ELR (cell line): Measurements from ENCODE around the gene SAMD14.
A peak's percentile ranks its signal among the peaks of the same experiment; 100 is the strongest.

Source experiments
- DNase-seq: peaks from one replicate; pipeline ENCODE4 v3.0.0-alpha.2; 2015; ENCODE audit warnings: low read depth

The SAMD14 gene

DNA sequence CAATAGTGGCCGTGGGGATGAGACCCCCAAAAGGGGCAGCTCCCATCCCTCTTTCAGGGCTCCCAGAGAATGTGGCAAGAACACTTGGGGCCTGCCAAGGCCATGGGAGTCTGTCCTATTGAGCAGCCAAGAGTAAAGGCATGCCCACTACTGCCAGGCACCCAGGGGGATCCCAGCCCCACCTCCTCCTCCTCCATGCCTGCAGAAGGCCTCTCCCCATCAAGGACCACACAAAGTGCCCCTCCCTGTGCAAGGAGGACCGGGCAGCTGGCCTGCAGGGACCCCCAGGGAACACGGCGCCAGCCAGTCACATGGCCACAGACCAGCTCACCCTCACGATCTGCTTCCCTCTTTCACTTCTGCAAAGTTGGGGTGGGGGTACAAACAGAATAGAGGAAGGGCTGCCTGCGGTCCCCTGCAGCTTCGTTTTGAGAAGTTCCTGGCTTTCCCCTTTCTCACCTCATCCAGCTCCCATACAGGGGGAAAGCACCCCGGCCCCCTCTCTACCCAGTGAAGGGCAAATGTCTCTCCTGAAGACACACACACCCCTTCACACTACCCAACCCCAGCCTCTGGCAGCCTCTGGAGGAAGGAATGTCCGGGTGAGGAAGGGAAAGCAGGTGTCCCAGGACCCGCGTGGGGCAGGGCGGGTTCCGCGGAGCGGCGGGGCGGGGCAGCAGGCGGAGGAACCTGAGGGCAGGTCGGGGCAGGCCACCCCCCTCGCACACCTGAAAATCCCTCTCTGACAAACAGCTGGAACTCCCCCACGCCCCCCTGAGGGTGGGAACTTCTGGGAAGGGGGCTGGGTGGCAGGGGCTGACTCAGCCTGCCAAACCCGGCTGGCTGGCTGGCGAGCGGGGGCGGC is 18.5 kb upstream of the SAMD14 start:
- DNase-seq = peak; percentile 68

DNA sequence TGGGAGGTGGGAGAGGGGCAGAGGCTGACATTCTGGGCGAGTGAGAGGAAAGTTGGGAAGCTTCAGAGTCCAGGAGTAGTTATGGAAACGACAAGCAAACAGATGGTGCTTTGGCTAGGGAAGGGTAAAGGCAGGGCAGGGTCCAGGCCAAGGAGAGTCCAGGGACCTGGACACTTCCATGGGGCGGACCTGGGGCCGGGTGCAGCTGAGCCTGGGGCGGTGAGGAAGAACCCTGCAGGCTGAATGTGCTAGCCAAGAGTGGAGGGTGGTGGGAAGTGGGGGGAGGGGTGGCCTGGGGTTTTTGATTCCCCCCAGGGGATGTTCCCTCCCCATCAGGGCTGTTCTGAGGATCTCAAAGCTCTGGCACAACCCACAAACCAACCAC is 17.9 kb upstream of the SAMD14 start:
- peak; percentile 46 for DNase-seq

- peak; percentile 9 for DNase-seq
Observed at GRCh38 chr17:50146927-50147665, 17.1 kb upstream of the SAMD14 start.

- DNase-seq = peak; percentile 42
Observed at GRCh38 chr17:50146230-50146926, 16.4 kb upstream of the SAMD14 start.

- no peak for DNase-seq
Observed at GRCh38 chr17:50145532-50146229, 15.7 kb upstream of the SAMD14 start.

- peak; percentile 66 for DNase-seq
Observed at GRCh38 chr17:50144845-50145531, 15.0 kb upstream of the SAMD14 start.

GRCh38 chr17:50144355-50144754 is 14.4 kb upstream of the SAMD14 start:
- no peak for DNase-seq

DNA sequence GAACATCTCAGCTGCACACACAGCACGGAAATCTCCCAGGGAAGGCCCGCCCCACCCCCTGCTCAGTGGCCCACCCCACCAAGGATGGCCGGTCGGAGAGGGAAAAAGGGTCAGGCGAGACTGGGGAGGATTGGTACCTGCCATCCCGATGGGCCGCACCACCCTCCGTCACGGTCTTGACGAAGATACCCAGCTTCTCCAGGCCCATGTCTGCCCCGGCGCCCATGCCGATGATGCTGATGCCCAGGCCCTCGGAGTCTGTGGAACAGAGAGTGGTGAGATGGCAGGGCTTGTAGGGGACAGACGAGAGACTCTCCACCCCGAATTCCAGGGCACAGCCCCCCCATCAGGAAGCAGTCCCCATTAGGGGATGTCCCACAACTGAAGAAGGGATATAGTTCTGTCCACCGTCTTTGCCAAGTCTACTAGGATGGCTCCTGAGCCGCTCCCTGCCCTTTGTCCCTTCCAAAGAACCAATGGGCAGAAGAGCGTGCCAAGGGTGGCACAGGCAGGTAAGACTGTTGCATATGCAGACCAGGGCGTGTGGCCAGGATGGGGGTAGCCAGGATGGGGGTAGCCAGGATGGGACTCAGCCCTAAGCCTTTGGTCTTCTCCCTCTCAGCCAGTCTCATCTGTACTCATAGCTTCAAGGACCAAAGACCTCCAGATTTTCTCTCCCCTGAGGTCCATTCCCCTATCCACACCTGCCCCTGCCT is 13.7 kb upstream of the SAMD14 start:
- no peak for DNase-seq

- DNase-seq = no peak
Observed at GRCh38 chr17:50141745-50142110, 11.8 kb upstream of the SAMD14 start.

GRCh38 chr17:50141026-50141744 is 11.2 kb upstream of the SAMD14 start:
- DNase-seq = no peak

DNA sequence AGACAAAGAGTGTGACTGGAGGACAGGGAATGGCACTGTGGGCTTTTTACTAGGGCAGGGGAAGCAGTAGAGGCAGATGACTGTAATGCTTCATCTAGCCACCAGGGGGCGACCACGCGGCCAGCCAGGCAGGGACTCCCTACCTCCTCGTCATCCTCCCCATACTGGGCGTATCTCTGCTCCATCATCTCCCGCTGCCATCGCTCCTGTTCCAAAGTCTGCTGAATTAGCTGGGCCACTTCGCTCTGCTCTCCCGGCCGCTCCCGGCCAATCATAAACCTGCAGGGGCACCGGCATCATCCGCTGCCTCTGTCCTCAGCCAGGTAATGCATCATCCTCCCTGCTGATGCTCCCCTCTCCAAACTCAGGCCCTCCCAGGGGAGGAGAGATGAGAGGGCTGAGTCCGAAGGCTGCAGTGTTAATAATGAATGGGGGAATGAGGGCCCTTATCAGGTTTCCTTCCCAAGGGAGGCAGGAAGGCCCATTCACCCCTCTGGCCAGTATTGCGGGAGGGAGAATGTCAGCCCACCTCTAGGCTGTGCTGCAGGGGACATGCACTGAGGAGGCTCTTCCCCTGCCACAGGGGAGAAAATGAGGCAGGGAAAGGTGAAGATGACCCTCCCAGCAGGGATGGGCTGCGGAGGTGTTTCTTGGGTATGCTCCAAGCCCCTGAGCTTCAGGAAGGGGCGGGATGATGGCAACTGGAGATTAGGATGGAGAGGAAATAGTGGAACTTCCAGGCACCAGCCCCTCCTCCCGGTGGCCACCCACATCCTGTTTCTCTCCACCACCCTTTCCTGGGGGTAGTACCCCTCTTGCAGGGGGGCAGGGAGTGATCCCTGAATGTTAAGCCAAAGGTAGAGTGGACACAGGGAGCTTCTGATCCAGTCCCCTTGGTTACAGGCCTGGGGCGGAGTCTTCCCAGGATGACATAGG is 10.3 kb upstream of the SAMD14 start:
- DNase-seq = peak; percentile 87

DNA sequence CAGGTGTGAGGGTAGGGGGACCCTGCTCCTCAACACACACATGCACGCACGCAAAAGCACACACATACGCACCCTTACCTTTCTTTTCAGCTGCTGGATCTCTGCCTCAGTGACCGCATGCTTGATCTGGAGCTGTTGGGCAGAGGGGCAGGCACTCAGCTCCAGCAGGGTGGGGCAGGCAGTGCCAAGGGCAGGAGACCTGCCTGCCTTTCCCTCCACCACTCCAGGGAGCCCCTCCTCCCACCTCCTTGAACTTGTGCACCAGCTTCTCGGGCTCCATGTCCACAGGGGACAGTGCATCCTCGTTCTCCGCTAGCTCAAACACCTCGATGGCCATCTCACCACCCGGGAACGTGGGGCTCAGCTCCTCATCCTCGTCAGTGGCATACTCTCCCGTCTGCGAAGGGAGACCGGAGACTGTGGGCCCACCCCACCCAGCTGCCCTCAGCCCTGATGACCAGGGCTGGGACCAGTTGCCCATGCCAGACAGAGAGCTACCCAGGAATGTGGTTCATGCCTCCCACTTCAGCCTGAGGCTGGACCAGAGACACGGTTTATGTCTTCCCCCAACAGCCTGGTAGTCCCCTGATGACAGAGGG is 9.3 kb upstream of the SAMD14 start:
- DNase-seq = no peak

DNA sequence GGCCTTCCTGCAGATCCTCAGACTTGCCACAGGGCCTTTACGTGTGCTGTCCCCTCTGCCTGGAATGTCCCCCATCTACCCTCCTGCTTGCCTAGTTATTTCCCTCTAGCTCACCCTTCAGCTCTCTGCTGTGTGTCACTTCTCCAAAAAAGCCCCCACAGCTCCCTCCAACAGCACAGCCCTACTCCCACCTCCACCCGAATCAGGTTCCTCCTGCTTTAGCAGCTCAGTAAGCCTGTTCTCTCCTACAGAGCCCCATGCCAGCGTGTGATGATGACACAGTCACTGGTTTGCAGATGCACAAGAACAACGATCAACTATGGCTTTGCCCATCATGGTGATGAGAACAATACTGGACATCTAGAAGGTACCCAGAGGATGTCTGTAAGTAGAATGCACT is 7.1 kb upstream of the SAMD14 start:
- DNase-seq = no peak

GRCh38 chr17:50136096-50136687 is 6.2 kb upstream of the SAMD14 start:
- DNase-seq = no peak

DNA sequence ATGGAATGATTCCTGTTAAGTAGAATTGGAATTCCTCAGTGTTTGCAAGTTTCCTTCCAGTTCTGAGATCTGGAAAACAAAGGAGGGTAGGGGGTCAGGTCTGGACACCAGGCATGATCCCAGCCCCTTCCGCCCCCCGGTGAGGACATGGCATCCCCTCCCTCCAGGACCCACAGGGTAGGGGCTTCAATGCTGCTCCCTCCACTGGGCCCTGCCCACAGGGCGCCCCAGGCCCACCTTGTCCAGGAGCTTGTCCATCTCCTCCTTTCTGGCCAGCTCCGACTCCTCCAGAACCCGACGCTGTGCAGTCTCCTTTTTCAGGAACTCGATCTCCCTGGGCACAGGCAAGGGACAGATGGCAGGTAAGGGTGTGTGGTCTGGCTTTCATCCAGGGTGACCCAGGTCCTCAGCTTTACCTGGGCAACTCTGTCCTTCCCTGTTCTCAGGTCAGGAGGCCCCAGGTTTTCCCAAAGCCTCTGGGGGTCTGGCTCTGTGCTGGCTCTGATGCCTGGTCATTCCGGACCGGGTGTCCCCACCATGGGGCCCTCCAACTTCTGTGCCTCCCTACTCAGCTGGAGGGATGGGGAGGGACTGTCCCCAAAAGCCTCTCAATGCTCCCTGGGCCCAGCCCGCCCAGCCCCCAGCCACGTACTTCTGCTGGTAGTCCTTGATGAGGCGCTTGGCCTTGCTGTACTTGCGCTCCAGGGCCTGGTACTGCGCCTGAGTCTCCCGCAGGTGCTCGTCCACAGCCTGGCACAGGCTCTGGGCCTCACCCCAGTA is 5.5 kb upstream of the SAMD14 start:
- no peak for DNase-seq

DNA sequence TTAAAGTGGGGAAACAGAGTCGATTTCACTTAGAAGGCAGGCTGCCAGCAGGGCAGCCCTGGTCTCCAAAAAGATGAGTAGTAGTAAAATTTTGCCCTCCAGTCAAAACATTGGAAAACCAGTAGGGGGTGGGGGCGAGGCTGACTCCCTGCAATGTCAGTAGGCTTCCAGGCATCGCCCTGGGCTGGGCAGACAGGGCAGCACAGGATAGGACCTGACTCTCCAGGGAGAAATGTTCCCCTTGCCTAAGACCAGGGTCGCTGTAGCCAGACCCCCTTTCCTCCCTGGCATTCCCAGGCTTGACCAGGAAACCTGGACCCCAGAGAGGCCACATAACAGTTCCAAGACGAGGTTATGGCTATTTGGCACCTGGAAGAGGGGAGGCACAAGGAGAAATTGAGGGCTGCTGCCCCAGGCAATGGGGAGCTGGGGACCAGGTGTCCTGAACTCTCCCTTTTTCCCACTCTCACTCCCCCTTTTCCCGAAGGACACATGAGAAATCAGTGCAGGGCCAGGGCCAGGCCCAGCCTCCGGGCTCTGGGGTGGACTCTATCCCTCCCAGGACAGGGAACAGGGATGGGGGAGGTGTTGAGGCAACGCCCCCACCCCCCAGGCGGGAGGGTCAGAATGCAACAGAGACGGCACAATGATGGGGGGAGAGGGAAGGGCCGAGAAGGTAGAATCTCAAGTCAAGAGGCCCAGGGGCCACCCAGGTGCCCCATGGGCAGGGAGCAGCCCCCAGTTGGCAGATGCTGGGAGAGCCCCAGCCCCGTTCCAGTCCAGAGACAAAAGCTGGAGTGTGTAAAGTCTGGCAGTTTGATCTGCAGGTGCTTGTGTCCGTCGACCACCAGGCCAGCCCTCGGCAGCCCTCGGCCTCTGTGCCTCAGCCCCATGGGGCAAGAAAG is 4.5 kb upstream of the SAMD14 start:
- peak; percentile 63 for DNase-seq

DNA sequence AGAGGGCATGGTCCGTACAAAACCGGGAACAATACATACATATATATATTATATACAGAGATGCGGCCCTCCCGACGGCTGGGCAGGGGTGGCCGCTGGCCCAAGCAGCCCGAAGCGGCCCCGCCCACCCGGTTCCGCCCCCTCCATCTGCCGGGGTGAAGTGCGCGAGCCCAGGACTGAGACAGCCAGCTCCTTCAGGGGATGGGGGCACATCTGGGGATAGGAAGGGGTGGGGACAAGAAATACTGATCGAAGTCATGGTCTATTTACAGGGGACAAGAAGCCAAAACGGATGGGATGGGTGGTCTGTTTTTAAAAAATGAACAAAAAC is 3.8 kb upstream of the SAMD14 start:
- no peak for DNase-seq
